Activated naive CD8-positive, alpha-beta T cell treated with anti-CD3 and anti-CD28 coated beads for 36 hours (primary cell): ENCODE measurements around the gene DYNC1LI2. TPM values are rescaled to one million over a fixed set of nuclear protein-coding genes. Genes with fewer than 3 reads are reported as not detected.
A peak's percentile ranks its signal among the peaks of the same experiment; 100 is the strongest.
"Not testable (repeated sequence)": the region's sequence is repeated elsewhere in the genome, so short reads cannot be mapped to it uniquely, and the experiment has no call there.

Source experiments
- DNase-seq: peaks from one replicate; pipeline ENCODE4 v3.0.0; 2021
- H3K27ac Mint-ChIP-seq: one replicate; pipeline ENCODE4 v1.8.0; 2022; ENCODE audit warnings: mild to moderate bottlenecking, moderate library complexity, mixed read lengths
- H3K27me3 Mint-ChIP-seq: one replicate; pipeline ENCODE4 v1.8.0; 2022; ENCODE audit warnings: mild to moderate bottlenecking, mixed read lengths
- H3K36me3 Mint-ChIP-seq: one replicate; pipeline ENCODE4 v1.8.0; 2021; ENCODE audit warnings: mild to moderate bottlenecking, mixed read lengths
- H3K4me1 Mint-ChIP-seq: one replicate; pipeline ENCODE4 v1.8.0; 2021; ENCODE audit warnings: mixed read lengths
- H3K4me3 Mint-ChIP-seq: one replicate; pipeline ENCODE4 v1.8.0; 2022; ENCODE audit warnings: mild to moderate bottlenecking, moderate library complexity, mixed read lengths
- H3K9me3 Mint-ChIP-seq: one replicate; pipeline ENCODE4 v1.8.0; 2022; ENCODE audit warnings: mixed read lengths
- total RNA-seq, 2 experiments: library from RNA; stranded (reverse); gene quantifications; one replicate each; pipeline ENCODE4 v1.2.3, GENCODE V29; 2021

Gene DYNC1LI2
- 10 to 100 TPM; 38.8 to 41.1 TPM for total RNA-seq

GRCh38 chr16:66751303-66751991, at the start of gene DYNC1LI2:
Gene DYNC1LI2 (minus strand): TSS chr16:66751609. CDS start chr16:66751591, 18 bp downstream.
- Mint-ChIP-seq H3K4me3 (peak within 1 kb of the TSS; percentile 83), H3K36me3 (peaks cover 11% of the 10 kb centered on the region)

DNA sequence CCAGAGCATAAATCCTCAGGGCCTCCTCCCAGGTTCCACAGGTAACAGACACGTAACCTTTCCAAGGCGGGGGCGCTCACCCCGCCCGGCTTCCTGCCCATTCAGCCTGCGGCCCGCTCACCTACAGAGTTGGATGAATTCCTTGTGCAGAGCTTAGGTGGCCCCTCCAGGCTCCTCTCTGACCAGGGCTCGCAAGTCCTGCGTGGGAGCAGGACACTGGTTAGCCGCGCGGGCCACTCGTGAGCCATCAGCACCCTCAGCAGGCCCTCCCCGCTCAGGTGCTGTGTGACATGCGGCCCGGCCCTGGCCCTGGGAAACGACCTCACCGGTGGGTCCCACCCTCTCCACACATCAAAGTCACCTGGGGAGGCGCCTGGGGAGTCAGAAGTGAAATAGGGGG, 49.4 kb upstream of the DYNC1LI2 start:
- H3K27ac Mint-ChIP-seq = no peak overlapping the region
- H3K27me3 Mint-ChIP-seq = no peaks in the 10 kb centered on the region
- no peak for DNase-seq
- H3K4me3 Mint-ChIP-seq = no peak overlapping the region
- H3K9me3 Mint-ChIP-seq = no peaks in the 10 kb centered on the region
- H3K4me1 Mint-ChIP-seq = no peaks in the 10 kb centered on the region
- peaks cover 14% of the 10 kb centered on the region for H3K36me3 Mint-ChIP-seq

More at GRCh38 chr16:66751303-66751991, at the start of gene DYNC1LI2:
- Mint-ChIP-seq H3K27ac (peak within 1 kb of the TSS; percentile 82), H3K4me1 (peaks cover 36% of the 10 kb centered on the region), H3K9me3 (no peaks in the 10 kb centered on the region), H3K27me3 (peaks cover 5% of the 10 kb centered on the region)
- peak; percentile 88 for DNase-seq

DNA sequence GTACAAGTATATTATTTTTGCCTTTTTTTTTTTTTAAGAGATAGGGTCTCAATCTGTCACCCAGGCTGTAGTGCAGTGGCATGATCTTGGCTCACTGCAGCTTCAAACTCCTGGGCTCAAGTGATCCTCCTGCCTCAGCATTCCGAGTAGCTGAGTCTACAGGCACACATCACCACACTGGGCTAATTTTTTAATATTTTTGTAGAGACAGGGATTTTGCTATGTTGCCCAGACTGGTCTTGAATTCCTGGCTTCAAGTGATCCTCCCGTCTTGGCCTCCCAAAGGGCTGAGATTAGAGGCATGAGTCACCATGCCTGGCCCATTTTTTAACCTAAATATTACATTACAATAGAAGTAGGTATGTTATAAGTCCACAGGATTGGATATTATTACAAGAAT, 46.8 kb upstream of the DYNC1LI2 start:
- Mint-ChIP-seq H3K27ac (no peak overlapping the region), H3K27me3 (no peaks in the 10 kb centered on the region), H3K36me3 (peaks cover 2% of the 10 kb centered on the region), H3K4me3 (no peak overlapping the region), H3K4me1 (no peaks in the 10 kb centered on the region), H3K9me3 (no peaks in the 10 kb centered on the region)
- DNase-seq = no peak

DNA sequence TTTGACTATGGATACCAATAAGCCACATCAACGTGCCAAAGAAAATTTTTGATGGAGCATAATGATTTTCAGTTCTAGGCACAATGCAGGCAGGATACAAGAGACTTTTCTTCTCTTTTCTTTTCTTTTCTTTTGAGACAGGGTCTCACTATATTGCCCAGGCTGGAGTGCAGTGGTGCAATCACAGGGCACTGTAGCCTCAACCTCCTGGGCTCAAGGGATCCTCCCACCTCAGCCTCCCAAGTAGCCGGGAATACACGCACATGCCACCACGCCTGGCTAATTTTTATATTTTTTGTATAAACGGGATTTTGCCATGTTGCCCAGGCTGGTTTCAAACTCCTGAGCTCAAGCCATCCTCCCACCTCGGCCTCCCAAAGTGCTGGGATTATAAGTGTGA, 42.6 kb upstream of the DYNC1LI2 start:
- not testable (repeated sequence) for H3K27ac Mint-ChIP-seq, H3K36me3 Mint-ChIP-seq

DNA sequence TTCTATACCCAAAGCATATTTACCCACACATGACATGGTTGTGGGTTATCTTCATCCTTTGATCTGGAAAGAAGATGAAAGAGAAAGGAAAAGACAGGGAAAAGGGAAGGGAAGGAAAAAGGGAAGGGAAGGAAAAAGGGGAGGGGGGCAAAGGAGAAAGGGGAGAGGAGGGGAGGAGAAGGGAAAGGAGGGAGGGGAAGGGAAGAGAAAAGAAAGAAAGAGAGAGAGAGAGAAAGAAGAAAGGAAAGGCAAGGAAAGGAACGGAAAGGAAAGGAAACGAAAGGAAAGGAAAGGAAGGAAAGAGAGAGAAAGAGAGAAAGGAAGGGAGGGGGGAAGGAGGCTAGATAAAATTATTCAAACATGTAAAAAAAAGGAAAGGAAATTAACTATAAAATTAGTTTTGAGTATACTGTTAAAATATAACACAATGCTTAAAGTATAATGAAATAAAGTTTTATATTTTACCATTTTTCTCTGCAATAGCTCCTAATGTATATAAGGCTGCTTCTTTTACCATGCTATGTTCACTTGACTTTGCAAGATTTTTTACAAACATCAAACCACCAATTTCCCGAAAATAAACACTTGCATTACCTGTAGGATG, 38.8 kb upstream of the DYNC1LI2 start:
- H3K36me3 Mint-ChIP-seq = no peaks in the 10 kb centered on the region
- no peak overlapping the region for H3K4me3 Mint-ChIP-seq
- H3K4me1 Mint-ChIP-seq = no peaks in the 10 kb centered on the region
- no peak for DNase-seq
- no peaks in the 10 kb centered on the region for H3K9me3 Mint-ChIP-seq
- H3K27me3 Mint-ChIP-seq = no peaks in the 10 kb centered on the region
- H3K27ac Mint-ChIP-seq = no peak overlapping the region

More for the DNA sequence above, 42.6 kb upstream of the DYNC1LI2 start:
- not testable (repeated sequence) for DNase-seq, H3K4me3 Mint-ChIP-seq, H3K9me3 Mint-ChIP-seq, H3K4me1 Mint-ChIP-seq, H3K27me3 Mint-ChIP-seq

GRCh38 chr16:66787427-66787826, 36.0 kb upstream of the DYNC1LI2 start:
- no peaks in the 10 kb centered on the region for H3K9me3 Mint-ChIP-seq
- H3K4me1 Mint-ChIP-seq = no peaks in the 10 kb centered on the region
- H3K27ac Mint-ChIP-seq = no peak overlapping the region
- DNase-seq = no peak
- no peaks in the 10 kb centered on the region for H3K27me3 Mint-ChIP-seq
- H3K36me3 Mint-ChIP-seq = no peaks in the 10 kb centered on the region
- no peak overlapping the region for H3K4me3 Mint-ChIP-seq

DNA sequence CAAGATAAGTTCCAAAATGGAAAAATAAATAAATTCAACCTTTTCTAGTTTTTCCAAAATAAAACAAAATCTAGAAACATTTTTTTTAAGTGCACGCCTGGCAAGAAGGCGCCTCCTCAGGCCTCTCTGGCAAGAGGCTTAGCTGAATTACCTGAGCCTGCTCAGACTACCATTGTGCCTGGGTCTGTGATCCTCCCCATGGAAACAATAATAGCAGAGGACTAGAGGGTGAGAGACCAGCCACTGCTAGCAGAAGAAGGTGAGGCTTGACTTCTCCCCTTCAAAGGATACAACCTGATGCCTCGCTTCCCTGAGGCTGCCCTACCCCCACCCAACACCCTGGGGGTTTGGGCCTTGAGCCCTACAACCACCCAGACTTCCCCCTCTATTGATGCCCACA, 35.1 kb upstream of the DYNC1LI2 start:
- DNase-seq = no peak
- Mint-ChIP-seq H3K27me3 (no peaks in the 10 kb centered on the region), H3K36me3 (no peaks in the 10 kb centered on the region), H3K9me3 (no peaks in the 10 kb centered on the region), H3K27ac (no peak overlapping the region), H3K4me1 (no peaks in the 10 kb centered on the region), H3K4me3 (no peak overlapping the region)

DNA sequence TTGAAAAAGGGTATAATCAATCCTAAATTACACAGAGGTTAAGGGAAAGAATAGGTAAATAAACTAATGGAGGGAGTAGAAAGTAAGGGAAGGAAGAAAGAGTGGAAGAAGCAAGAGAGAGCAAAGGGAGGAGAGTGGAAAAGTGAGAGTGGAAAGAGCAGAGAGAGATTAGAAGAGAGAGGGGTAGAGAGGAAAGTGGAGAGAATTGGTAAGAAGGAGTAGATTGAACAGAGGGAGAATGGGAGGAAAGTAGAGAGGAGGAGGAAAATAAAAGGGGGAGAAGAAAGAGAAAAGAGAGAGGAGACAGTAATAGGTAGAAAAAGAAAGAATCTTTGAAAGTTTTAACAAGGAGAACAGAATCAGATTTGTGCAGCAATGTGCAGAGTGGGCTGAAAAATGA, 25.0 kb upstream of the DYNC1LI2 start:
- no peaks in the 10 kb centered on the region for H3K9me3 Mint-ChIP-seq
- H3K4me3 Mint-ChIP-seq = no peak overlapping the region
- no peaks in the 10 kb centered on the region for H3K27me3 Mint-ChIP-seq
- no peak for DNase-seq
- H3K27ac Mint-ChIP-seq = no peak overlapping the region
- no peaks in the 10 kb centered on the region for H3K36me3 Mint-ChIP-seq
- no peaks in the 10 kb centered on the region for H3K4me1 Mint-ChIP-seq

- Mint-ChIP-seq H3K4me3 (no peak overlapping the region), H3K4me1 (no peaks in the 10 kb centered on the region), H3K27ac (no peak overlapping the region), H3K9me3 (no peaks in the 10 kb centered on the region), H3K27me3 (no peaks in the 10 kb centered on the region), H3K36me3 (no peaks in the 10 kb centered on the region)
- DNase-seq = no peak
Observed at GRCh38 chr16:66774981-66775380, 23.6 kb upstream of the DYNC1LI2 start.

GRCh38 chr16:66758086-66758485, 6.7 kb upstream of the DYNC1LI2 start:
- no peaks in the 10 kb centered on the region for H3K4me1 Mint-ChIP-seq
- DNase-seq = no peak
- H3K36me3 Mint-ChIP-seq = no peaks in the 10 kb centered on the region
- H3K27ac Mint-ChIP-seq = no peak overlapping the region
- no peak overlapping the region for H3K4me3 Mint-ChIP-seq
- no peaks in the 10 kb centered on the region for H3K27me3 Mint-ChIP-seq
- no peaks in the 10 kb centered on the region for H3K9me3 Mint-ChIP-seq

GRCh38 chr16:66754819-66755218, 3.4 kb upstream of the DYNC1LI2 start:
- no peak for DNase-seq
- Mint-ChIP-seq H3K4me1 (peaks cover 13% of the 10 kb centered on the region), H3K36me3 (no peaks in the 10 kb centered on the region), H3K4me3 (no peak overlapping the region), H3K27ac (no peak overlapping the region), H3K27me3 (peaks cover 5% of the 10 kb centered on the region), H3K9me3 (no peaks in the 10 kb centered on the region)

DNA sequence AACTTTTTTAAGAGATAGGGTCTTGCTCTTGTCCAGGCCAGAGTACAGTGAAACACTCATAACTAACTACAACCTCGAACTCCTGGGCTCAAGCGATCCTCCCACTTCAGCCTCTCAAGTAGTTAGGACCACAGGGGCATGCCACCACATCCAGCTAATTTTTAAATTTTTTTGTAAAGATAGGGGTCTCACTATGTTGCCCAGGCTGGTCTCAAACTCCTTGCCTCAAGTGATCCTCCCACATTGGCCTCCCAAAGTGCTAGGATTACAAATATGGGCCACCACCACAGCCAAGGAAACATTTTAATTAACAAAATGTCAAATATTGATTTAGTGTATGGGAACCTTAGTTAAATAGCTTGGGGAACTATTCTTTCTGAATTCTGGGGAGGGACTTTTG, 2.8 kb upstream of the DYNC1LI2 start:
- peaks cover 2% of the 10 kb centered on the region for H3K36me3 Mint-ChIP-seq
- peaks cover 5% of the 10 kb centered on the region for H3K27me3 Mint-ChIP-seq
- no peak overlapping the region for H3K4me3 Mint-ChIP-seq
- DNase-seq = no peak
- H3K27ac Mint-ChIP-seq = no peak overlapping the region
- peaks cover 19% of the 10 kb centered on the region for H3K4me1 Mint-ChIP-seq
- no peaks in the 10 kb centered on the region for H3K9me3 Mint-ChIP-seq

- H3K27ac Mint-ChIP-seq = no peak overlapping the region
- H3K9me3 Mint-ChIP-seq = no peaks in the 10 kb centered on the region
- H3K27me3 Mint-ChIP-seq = peaks cover 5% of the 10 kb centered on the region
- H3K36me3 Mint-ChIP-seq = peaks cover 11% of the 10 kb centered on the region
- peaks cover 27% of the 10 kb centered on the region for H3K4me1 Mint-ChIP-seq
- no peak overlapping the region for H3K4me3 Mint-ChIP-seq
- DNase-seq = no peak
Observed at GRCh38 chr16:66752958-66753357, 1.5 kb upstream of the DYNC1LI2 start.

GRCh38 chr16:66752379-66752778, 970 bp upstream of the DYNC1LI2 start:
- no peak for DNase-seq
- peaks cover 11% of the 10 kb centered on the region for H3K36me3 Mint-ChIP-seq
- peaks cover 27% of the 10 kb centered on the region for H3K4me1 Mint-ChIP-seq
- peak overlapping the region; percentile 77 for H3K4me3 Mint-ChIP-seq
- H3K27ac Mint-ChIP-seq = no peak overlapping the region
- no peaks in the 10 kb centered on the region for H3K9me3 Mint-ChIP-seq
- H3K27me3 Mint-ChIP-seq = peaks cover 5% of the 10 kb centered on the region

GRCh38 chr16:66751992-66752322, 548 bp upstream of the DYNC1LI2 start:
- Mint-ChIP-seq H3K4me3 (peak overlapping the region; percentile 77), H3K4me1 (peaks cover 31% of the 10 kb centered on the region), H3K36me3 (peaks cover 11% of the 10 kb centered on the region), H3K27me3 (peaks cover 5% of the 10 kb centered on the region), H3K27ac (peak overlapping the region; percentile 77), H3K9me3 (no peaks in the 10 kb centered on the region)
- no peak for DNase-seq

GRCh38 chr16:66751053-66751302, 431 bp downstream of the DYNC1LI2 start:
- DNase-seq = peak; percentile 11
- Mint-ChIP-seq H3K36me3 (peaks cover 14% of the 10 kb centered on the region), H3K27me3 (peaks cover 5% of the 10 kb centered on the region), H3K4me3 (peak overlapping the region; percentile 83), H3K4me1 (peaks cover 39% of the 10 kb centered on the region), H3K9me3 (no peaks in the 10 kb centered on the region), H3K27ac (peak overlapping the region; percentile 64)
